SK-N-SH (cell line): Measurements from ENCODE around the gene ENDOV. TPM values are rescaled to one million over a fixed set of nuclear protein-coding genes. Genes with fewer than 3 reads are reported as not detected.
A peak's percentile ranks its signal among the peaks of the same experiment; 100 is the strongest.

Experiments
- CTCF ChIA-PET: fragments of 300-600, 350-600 bp; formaldehyde crosslinking; extraction: SDS; loops from one replicate; lab custom pipeline; 2021; lab: Yijun Ruan, JAX
- POLR2A ChIA-PET: fragments of 350-600 bp; sonication (Branson Sonifier 250); formaldehyde crosslinking; extraction: SDS; loops from one replicate; lab custom pipeline; 2020; ENCODE audit warnings: antibody characterized with exemption, inconsistent platforms; lab: Yijun Ruan, JAX
- DNase-seq: peaks from one replicate; pipeline ENCODE4 v3.0.0; 2012
- H2AFZ ChIP-seq: fragments of 200-600 bp; sonication (generic); 2 replicates; pipeline ENCODE4 v1.8.1; 2016; ENCODE audit warnings: antibody characterized with exemption, mild to moderate bottlenecking, low read depth
- H3F3A ChIP-seq: fragments of 200-600 bp; sonication (generic); replicated peaks from 2 replicates; pipeline ENCODE3; 2016; ENCODE audit warnings: antibody characterized with exemption, mild to moderate bottlenecking; ENCODE audit not compliant: insufficient read depth
- H3K27ac ChIP-seq, 2 experiments: fragments of 200-500 bp in 1 of 2; fragments of 200-600 bp in 1 of 2; sonication (Bioruptor generic) in 1 of 2; sonication (generic), shearing (Covaris generic) in 1 of 2; 2 replicates each; pipeline versions ENCODE4 v1.5.1 to v1.6.1; 2014 to 2016; ENCODE audit warnings: low read depth in 2 of 2, inconsistent platforms in 1 of 2, low read length in 1 of 2, mild to moderate bottlenecking in 1 of 2, mixed read lengths in 1 of 2
- H3K27me3 ChIP-seq: fragments of 200-600 bp; sonication (generic), shearing (Covaris generic); 2 replicates; pipeline ENCODE4 v1.6.1; 2016; ENCODE audit warnings: mixed run types; ENCODE audit not compliant: insufficient read depth
- H3K36me3 ChIP-seq, 2 experiments: fragments of 200-500 bp in 1 of 2; fragments of 200-600 bp in 1 of 2; sonication (Bioruptor generic) in 1 of 2; sonication (generic) in 1 of 2; replicated peaks in 1 of 2; 2 replicates each; pipeline versions ENCODE3 to v1.5.1; 2014 to 2016; ENCODE audit warnings: low read length in 1 of 2, mild to moderate bottlenecking in 1 of 2; ENCODE audit not compliant: insufficient read depth in 2 of 2, control insufficient read depth in 1 of 2
- H3K4me1 ChIP-seq, 2 experiments: fragments of 200-500 bp in 1 of 2; fragments of 200-600 bp in 1 of 2; sonication (Bioruptor generic) in 1 of 2; sonication (generic), shearing (Covaris generic) in 1 of 2; 2 replicates each; pipeline versions ENCODE4 v1.5.1 to v1.6.1; 2014 to 2016; ENCODE audit warnings: low read depth in 1 of 2, low read length in 1 of 2, mixed run types in 1 of 2; ENCODE audit not compliant: insufficient read depth in 2 of 2, control insufficient read depth in 1 of 2
- H3K4me2 ChIP-seq: fragments of 200-600 bp; sonication (generic), shearing (Covaris generic); 2 replicates; pipeline ENCODE4 v1.6.1; 2017; ENCODE audit warnings: mixed run types
- H3K4me3 ChIP-seq, 2 experiments: fragments of 200-500 bp in 1 of 2; fragments of 200-600 bp in 1 of 2; sonication (Bioruptor generic) in 1 of 2; sonication (generic), shearing (Covaris generic) in 1 of 2; 2 replicates each; pipeline versions ENCODE4 v1.5.1 to v1.8.1; 2014 to 2016; ENCODE audit warnings: low read depth in 2 of 2, inconsistent platforms in 1 of 2, low read length in 1 of 2, mild to moderate bottlenecking in 1 of 2, mixed read lengths in 1 of 2, moderate library complexity in 1 of 2
- H3K79me2 ChIP-seq: fragments of 200-600 bp; sonication (generic); 2 replicates; pipeline ENCODE4 v1.8.1; 2017; ENCODE audit warnings: mild to moderate bottlenecking; ENCODE audit not compliant: insufficient read depth
- H3K9ac ChIP-seq: fragments of 200-600 bp; sonication (generic); 2 replicates; pipeline ENCODE4 v1.6.1; 2017; ENCODE audit warnings: mixed run types
- H3K9me2 ChIP-seq: fragments of 200-600 bp; sonication (generic); 2 replicates; pipeline ENCODE4 v1.6.1; 2017; ENCODE audit warnings: mixed run types
- H3K9me3 ChIP-seq: fragments of 200-600 bp; sonication (generic); 2 replicates; pipeline ENCODE4 v1.6.1; 2017; ENCODE audit warnings: mixed run types, mild to moderate bottlenecking, moderate library complexity
- H4K20me1 ChIP-seq: fragments of 200-600 bp; sonication (generic); 2 replicates; pipeline ENCODE4 v1.6.1; 2017; ENCODE audit warnings: mild to moderate bottlenecking, mixed run types; ENCODE audit not compliant: insufficient read depth
- CHD2 ChIP-seq: fragments of 150-350 bp; IDR thresholded peaks from 2 replicates; pipeline ENCODE4 v1.6.1; 2018; ENCODE audit warnings: low read length; ENCODE audit not compliant: partially characterized antibody
- EP300 ChIP-seq, 2 experiments: IDR thresholded peaks; 2 replicates each; pipeline versions ENCODE4 v1.4.0 to v1.6.1; 2012; ENCODE audit warnings: borderline replicate concordance in 1 of 2, low read depth in 1 of 2, low read length in 1 of 2
- JUND ChIP-seq: IDR thresholded peaks from 2 replicates; pipeline ENCODE4 v1.4.0; 2012
- MAX ChIP-seq: IDR thresholded peaks from 2 replicates; pipeline ENCODE4 v1.4.0; 2012; ENCODE audit warnings: low read depth
- MXI1 ChIP-seq: IDR thresholded peaks from 2 replicates; pipeline ENCODE4 v1.6.1; 2012; ENCODE audit warnings: mild to moderate bottlenecking, low read depth, low read length, improper control_type of control experiment
- RCOR1 ChIP-seq: fragments of 150-350 bp; IDR thresholded peaks from 2 replicates; pipeline ENCODE4 v1.6.1; 2017; ENCODE audit warnings: antibody characterized with exemption, low read length
- REST ChIP-seq: IDR thresholded peaks from 2 replicates; pipeline ENCODE4 v1.6.1; 2012; ENCODE audit warnings: mild to moderate bottlenecking, low read depth, low read length, moderate library complexity
- TCF12 ChIP-seq: IDR thresholded peaks from 2 replicates; pipeline ENCODE4 v1.4.0; 2012
- TEAD4 ChIP-seq: IDR thresholded peaks from 2 replicates; pipeline ENCODE4 v1.4.0; 2012; ENCODE audit warnings: mild to moderate bottlenecking, borderline replicate concordance; ENCODE audit not compliant: insufficient read depth
- USF2 ChIP-seq: fragments of 150-350 bp; IDR thresholded peaks from 2 replicates; pipeline ENCODE4 v1.6.1; 2017; ENCODE audit warnings: antibody characterized with exemption, low read length, low read depth, borderline replicate concordance
- WGBS: methylation state at CpG from one replicate; pipeline ENCODE4 v1.1.6; 2017; ENCODE audit warnings: low lambda C conversion rate; 5-methylcytosine and 5-hydroxymethylcytosine counted together
- polyA plus RNA-seq, 3 experiments: library from polyadenylated mRNA; depleted of rRNA; stranded (reverse); fragments of >200 nt; gene quantifications; 2 replicates each; pipeline ENCODE4 v1.2.3, GENCODE V29; 2012

The ENDOV gene
- polyA plus RNA-seq, 1 of the 3 experiments (the other 2 are of a cell fraction): 83.6 TPM

DNA sequence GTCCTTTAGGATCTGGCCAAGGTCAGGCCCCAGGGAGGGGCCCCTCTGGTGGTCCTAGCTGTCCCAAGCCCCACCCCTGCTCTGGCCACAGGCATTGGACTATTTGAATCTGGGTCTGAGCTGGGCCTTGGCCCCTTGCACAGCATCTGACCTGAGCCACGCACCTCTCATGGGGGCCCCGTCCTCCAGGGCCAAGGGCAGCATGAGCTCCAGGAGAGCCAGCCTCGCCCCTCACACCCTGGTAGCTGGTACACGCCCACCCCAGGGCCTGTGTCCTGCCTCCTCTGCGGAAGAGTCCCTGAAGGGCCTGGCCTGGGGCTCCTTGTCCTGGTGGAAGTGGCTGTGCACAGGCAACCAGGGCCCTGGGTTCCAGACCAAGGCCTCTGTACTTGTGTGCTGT is 23.8 kb downstream of the ENDOV start:
- Histone ChIP-seq H3K79me2 (no peaks in the 10 kb centered on the region), H3K4me3 (no peak overlapping the region), H3F3A (no peaks in the 10 kb centered on the region), H3K27me3 (no peaks in the 10 kb centered on the region), H3K4me1 (peaks cover 0 to 1% of the 10 kb centered on the region in 2 experiments; a peak in 1 of 4 replicates), H3K9ac (no peak overlapping the region), H3K9me2 (no peaks in the 10 kb centered on the region), H3K9me3 (no peaks in the 10 kb centered on the region), H3K36me3 (no peaks in the 10 kb centered on the region), H3K27ac (no peak overlapping the region), H4K20me1 (peaks cover 17% of the 10 kb centered on the region), H3K4me2 (no peak overlapping the region), H2AFZ (no peak overlapping the region)
- TF ChIP-seq EP300 (IDR thresholded peaks at IDR 0.05; ENCODE audit: borderline replicate concordance in 1 of 2, low read depth in 1 of 2, low read length in 1 of 2): no peak
- no peak for TF ChIP-seq RCOR1
- CTCF ChIA-PET: interaction anchor here (0.5 to 4.1 kb wide), 4 partner anchors 11 to 543 kb away, joined by 3 to 29 read pairs (median 5); no protein-coding TSS in a partner anchor
- WGBS: 69% methylated on average over 4 of the region's 5 CpGs
- POLR2A ChIA-PET: no interaction called here
- no peak for DNase-seq

DNA sequence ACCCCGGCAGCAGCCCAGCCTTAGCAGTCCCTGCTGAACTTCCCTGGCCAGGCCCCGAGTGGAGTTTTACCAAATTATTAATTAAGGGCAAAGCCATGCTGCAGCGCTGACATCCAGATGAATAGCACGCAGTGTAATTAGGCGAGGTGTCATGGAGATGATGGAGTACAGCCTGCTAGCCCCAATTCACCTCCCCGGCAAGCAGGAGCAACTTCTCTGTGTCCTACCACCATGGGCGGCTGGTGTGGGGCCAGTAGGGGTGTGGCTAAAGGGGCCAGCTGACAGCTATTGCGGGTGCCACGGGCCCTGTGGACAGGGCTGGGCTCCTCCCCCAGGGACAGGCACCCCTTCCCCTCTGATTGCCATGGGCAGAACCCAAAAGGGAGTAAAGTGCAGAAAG is 24.5 kb downstream of the ENDOV start:
- Histone ChIP-seq H4K20me1 (peaks cover 17% of the 10 kb centered on the region), H3K4me2 (no peak overlapping the region), H3K9ac (no peak overlapping the region), H3K4me3 (no peak overlapping the region), H2AFZ (no peak overlapping the region), H3K9me2 (no peaks in the 10 kb centered on the region), H3K79me2 (no peaks in the 10 kb centered on the region), H3F3A (no peaks in the 10 kb centered on the region), H3K27me3 (no peaks in the 10 kb centered on the region), H3K36me3 (no peaks in the 10 kb centered on the region), H3K9me3 (no peaks in the 10 kb centered on the region), H3K27ac (no peak overlapping the region), H3K4me1 (peaks cover 0 to 6% of the 10 kb centered on the region in 2 experiments; a peak in 1 of 4 replicates)
- ChIA-PET POLR2A (interaction anchor here (0.6 kb wide), 1 partner anchor 478 kb away, joined by 3 read pairs; no protein-coding TSS in a partner anchor), CTCF (interaction anchor here (0.5 to 4.1 kb wide), 6 partner anchors 8 to 542 kb away, joined by 3 to 29 read pairs (median 7); no protein-coding TSS in a partner anchor)
- 57% methylated on average over 9 of the region's 9 CpGs for WGBS
- no peak for TF ChIP-seq MXI1
- no peak for TF ChIP-seq JUND
- no peak for TF ChIP-seq TCF12
- no peak for TF ChIP-seq MAX
- peak; percentile 53 for DNase-seq

DNA sequence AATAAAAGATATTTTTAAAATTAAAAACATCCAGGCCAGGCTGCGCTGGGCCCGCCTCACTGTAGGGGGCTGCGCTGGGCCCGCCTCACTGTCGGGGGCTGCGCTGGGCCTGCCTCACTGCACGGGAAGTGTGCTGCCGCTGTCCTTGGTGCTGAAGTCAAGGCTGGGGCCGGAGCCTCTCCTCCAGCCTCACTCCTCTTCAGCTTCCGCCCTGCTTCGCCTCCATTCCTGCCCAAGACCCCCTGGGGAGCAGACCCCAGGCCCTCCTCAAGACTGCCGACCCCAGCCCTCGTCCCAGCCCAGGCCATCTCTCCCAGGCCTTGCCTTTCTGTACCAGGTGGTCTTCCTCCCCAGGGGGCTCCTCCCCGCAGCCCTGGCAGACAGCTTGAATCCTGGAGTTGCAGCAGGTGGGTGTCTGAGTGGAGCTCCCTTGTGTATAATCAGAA is 26.2 kb downstream of the ENDOV start:
- Histone ChIP-seq H3F3A (no peaks in the 10 kb centered on the region), H3K79me2 (no peaks in the 10 kb centered on the region), H3K27me3 (no peaks in the 10 kb centered on the region), H3K9ac (no peak overlapping the region), H3K27ac (no peak overlapping the region), H3K9me3 (no peaks in the 10 kb centered on the region), H3K4me3 (no peak overlapping the region), H2AFZ (no peak overlapping the region), H4K20me1 (peaks cover 17% of the 10 kb centered on the region), H3K36me3 (no peaks in the 10 kb centered on the region), H3K4me1 (peaks cover 0 to 10% of the 10 kb centered on the region in 2 experiments; a peak in 1 of 4 replicates), H3K4me2 (no peak overlapping the region), H3K9me2 (no peaks in the 10 kb centered on the region)
- ChIA-PET CTCF (interaction anchor here (1.0 to 2.3 kb wide), 3 partner anchors 14 to 540 kb away, joined by 4 to 15 read pairs (median 8); no protein-coding TSS in a partner anchor), POLR2A (interaction anchor here (0.6 kb wide), 1 partner anchor 14 kb away, joined by 3 read pairs; no protein-coding TSS in a partner anchor)
- DNase-seq: peak; percentile 59
- WGBS: 58% methylated on average over 14 of the region's 14 CpGs
- TF ChIP-seq USF2 (no peak), REST (peak; percentile 99), RCOR1 (no peak), TEAD4 (no peak), CHD2 (no peak)
